ENCODE data around the gene FAM120B. TPM values are rescaled to one million over a fixed set of nuclear protein-coding genes. Genes with fewer than 3 reads are reported as not detected.

The FAM120B gene
- polyA plus RNA-seq, 1 donor from 2014 or later, result 17.9 TPM

- TF ChIP-seq TAF1 (IDR thresholded peaks at IDR 0.05; ENCODE audit: low read depth) (no peak), RAD21 (conservative IDR thresholded peaks at IDR 0.05) (no peak), EP300 (conservative IDR thresholded peaks at IDR 0.05; ENCODE audit: poor library complexity, severe bottlenecking) (no peak)
- TF ChIP-seq, protein P1, sequence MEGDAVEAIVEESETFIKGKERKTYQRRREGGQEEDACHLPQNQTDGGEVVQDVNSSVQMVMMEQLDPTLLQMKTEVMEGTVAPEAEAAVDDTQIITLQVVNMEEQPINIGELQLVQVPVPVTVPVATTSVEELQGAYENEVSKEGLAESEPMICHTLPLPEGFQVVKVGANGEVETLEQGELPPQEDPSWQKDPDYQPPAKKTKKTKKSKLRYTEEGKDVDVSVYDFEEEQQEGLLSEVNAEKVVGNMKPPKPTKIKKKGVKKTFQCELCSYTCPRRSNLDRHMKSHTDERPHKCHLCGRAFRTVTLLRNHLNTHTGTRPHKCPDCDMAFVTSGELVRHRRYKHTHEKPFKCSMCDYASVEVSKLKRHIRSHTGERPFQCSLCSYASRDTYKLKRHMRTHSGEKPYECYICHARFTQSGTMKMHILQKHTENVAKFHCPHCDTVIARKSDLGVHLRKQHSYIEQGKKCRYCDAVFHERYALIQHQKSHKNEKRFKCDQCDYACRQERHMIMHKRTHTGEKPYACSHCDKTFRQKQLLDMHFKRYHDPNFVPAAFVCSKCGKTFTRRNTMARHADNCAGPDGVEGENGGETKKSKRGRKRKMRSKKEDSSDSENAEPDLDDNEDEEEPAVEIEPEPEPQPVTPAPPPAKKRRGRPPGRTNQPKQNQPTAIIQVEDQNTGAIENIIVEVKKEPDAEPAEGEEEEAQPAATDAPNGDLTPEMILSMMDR (IDR thresholded peaks at IDR 0.05; ENCODE audit: poor library complexity, severe bottlenecking), result no peak
- no peak overlapping the region for H3K9ac ChIP-seq (ENCODE audit: low read length)
- H3K36me3 ChIP-seq (ENCODE audit: insufficient read depth, low read length), result no peaks in the 10 kb centered on the region
- no peaks in the 10 kb centered on the region for H4K20me1 ChIP-seq (ENCODE audit: insufficient read depth)
- no peak overlapping the region for H2AFZ ChIP-seq (ENCODE audit: low read depth, low read length)
- H3K9me3 ChIP-seq (ENCODE audit: low read length), result no peaks in the 10 kb centered on the region
- H3K27me3 ChIP-seq (ENCODE audit: insufficient read depth, low read depth, low read length), result no peaks in the 10 kb centered on the region
- no peaks in the 10 kb centered on the region for H3K9me2 ChIP-seq (ENCODE audit: insufficient read depth, low read length)
- no peak overlapping the region for H3K27ac ChIP-seq (ENCODE audit: low read length)
- H3K4me2 ChIP-seq (ENCODE audit: low read length), result no peak overlapping the region
- no peaks in the 10 kb centered on the region for H3K79me2 ChIP-seq (replicated peaks; ENCODE audit: insufficient read depth, low read length)
- no peak overlapping the region for H3K4me3 ChIP-seq (ENCODE audit: low read length)
- no peaks in the 10 kb centered on the region for H3F3A ChIP-seq (ENCODE audit: insufficient read depth, low read length, poor library complexity, severe bottlenecking)
Measured at GRCh38 chr6:170365593-170365992, 59.0 kb downstream of the FAM120B start.

- no peaks in the 10 kb centered on the region for H3K79me2 ChIP-seq (replicated peaks; ENCODE audit: insufficient read depth, low read length)
- H4K20me1 ChIP-seq (ENCODE audit: insufficient read depth), result no peaks in the 10 kb centered on the region
- no peak overlapping the region for H2AFZ ChIP-seq (ENCODE audit: low read depth, low read length)
- TF ChIP-seq, protein P2, sequence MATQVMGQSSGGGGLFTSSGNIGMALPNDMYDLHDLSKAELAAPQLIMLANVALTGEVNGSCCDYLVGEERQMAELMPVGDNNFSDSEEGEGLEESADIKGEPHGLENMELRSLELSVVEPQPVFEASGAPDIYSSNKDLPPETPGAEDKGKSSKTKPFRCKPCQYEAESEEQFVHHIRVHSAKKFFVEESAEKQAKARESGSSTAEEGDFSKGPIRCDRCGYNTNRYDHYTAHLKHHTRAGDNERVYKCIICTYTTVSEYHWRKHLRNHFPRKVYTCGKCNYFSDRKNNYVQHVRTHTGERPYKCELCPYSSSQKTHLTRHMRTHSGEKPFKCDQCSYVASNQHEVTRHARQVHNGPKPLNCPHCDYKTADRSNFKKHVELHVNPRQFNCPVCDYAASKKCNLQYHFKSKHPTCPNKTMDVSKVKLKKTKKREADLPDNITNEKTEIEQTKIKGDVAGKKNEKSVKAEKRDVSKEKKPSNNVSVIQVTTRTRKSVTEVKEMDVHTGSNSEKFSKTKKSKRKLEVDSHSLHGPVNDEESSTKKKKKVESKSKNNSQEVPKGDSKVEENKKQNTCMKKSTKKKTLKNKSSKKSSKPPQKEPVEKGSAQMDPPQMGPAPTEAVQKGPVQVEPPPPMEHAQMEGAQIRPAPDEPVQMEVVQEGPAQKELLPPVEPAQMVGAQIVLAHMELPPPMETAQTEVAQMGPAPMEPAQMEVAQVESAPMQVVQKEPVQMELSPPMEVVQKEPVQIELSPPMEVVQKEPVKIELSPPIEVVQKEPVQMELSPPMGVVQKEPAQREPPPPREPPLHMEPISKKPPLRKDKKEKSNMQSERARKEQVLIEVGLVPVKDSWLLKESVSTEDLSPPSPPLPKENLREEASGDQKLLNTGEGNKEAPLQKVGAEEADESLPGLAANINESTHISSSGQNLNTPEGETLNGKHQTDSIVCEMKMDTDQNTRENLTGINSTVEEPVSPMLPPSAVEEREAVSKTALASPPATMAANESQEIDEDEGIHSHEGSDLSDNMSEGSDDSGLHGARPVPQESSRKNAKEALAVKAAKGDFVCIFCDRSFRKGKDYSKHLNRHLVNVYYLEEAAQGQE (IDR thresholded peaks at IDR 0.05; ENCODE audit: borderline replicate concordance), result no peak
- TF ChIP-seq MXI1 (conservative IDR thresholded peaks at IDR 0.05; ENCODE audit: poor library complexity, severe bottlenecking) (no peak), SMC3 (conservative IDR thresholded peaks at IDR 0.05; ENCODE audit: poor library complexity) (no peak), RAD21 (conservative IDR thresholded peaks at IDR 0.05) (no peak), POLR2AphosphoS5 (IDR thresholded peaks at IDR 0.05) (no peak), EP300 (conservative IDR thresholded peaks at IDR 0.05; ENCODE audit: poor library complexity, severe bottlenecking) (no peak)
- TF ChIP-seq, protein P1 (IDR thresholded peaks at IDR 0.05; ENCODE audit: poor library complexity, severe bottlenecking), result no peak
- no peaks in the 10 kb centered on the region for H3K27me3 ChIP-seq (ENCODE audit: insufficient read depth, low read depth, low read length)
- no peaks in the 10 kb centered on the region for H3K9me2 ChIP-seq (ENCODE audit: insufficient read depth, low read length)
- no peaks in the 10 kb centered on the region for H3F3A ChIP-seq (ENCODE audit: insufficient read depth, low read length, poor library complexity, severe bottlenecking)
- no peak overlapping the region for H3K27ac ChIP-seq (ENCODE audit: low read length)
- no peak overlapping the region for H3K9ac ChIP-seq (ENCODE audit: low read length)
- H3K4me3 ChIP-seq (ENCODE audit: low read length), result no peak overlapping the region
- no peaks in the 10 kb centered on the region for H3K36me3 ChIP-seq (ENCODE audit: insufficient read depth, low read length)
- no peaks in the 10 kb centered on the region for H3K9me3 ChIP-seq (ENCODE audit: low read length)
- no peak overlapping the region for H3K4me2 ChIP-seq (ENCODE audit: low read length)
Measured at GRCh38 chr6:170366248-170366960, 59.8 kb downstream of the FAM120B start.
